SH-SY5Y (cell line): ENCODE data around the gene LSM3.

Experiments
- GATA2 ChIP-seq: IDR thresholded peaks from 2 replicates; pipeline ENCODE4 v1.6.1; 2011; ENCODE audit warnings: mild to moderate bottlenecking, low read depth, low read length
- GATA3 ChIP-seq: IDR thresholded peaks from 2 replicates; pipeline ENCODE4 v1.6.1; 2011; ENCODE audit warnings: low read depth, mild to moderate bottlenecking, low read length, moderate library complexity

DNA sequence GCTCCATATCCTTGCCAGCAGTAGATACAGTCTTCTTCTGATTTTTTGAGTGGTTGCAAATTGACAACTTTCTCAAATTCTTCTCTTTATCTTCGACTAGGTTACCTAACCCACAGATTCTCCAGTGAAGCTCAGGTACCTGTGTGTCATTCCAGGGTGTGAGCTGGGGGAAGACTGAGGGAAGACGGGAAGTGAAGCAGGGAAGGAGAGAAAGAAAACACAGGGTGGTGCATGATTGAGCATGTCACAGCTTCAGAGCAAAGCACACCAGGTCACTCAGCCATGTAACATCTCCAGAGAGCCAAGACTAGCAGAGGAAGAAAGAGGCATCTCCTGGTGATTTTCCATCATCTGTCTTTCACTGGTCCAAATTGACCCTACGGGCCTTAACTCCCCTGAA is 67.2 kb downstream of the LSM3 start:
- TF ChIP-seq GATA2 (no peak), GATA3 (no peak)
